GM18526 (cell line): ENCODE results near the gene FLII.
A peak's percentile ranks its signal among the peaks of the same experiment; 100 is the strongest.

Source experiments
- POLR2A ChIP-seq: IDR thresholded peaks from 3 replicates; pipeline ENCODE4 v1.6.1; 2011; ENCODE audit not compliant: insufficient read length; ENCODE audit errors: extremely low read depth

The FLII gene

GRCh38 chr17:18258356-18259038 lies at the start of gene FLII:
Gene FLII, minus strand, starts transcription at chr17:18258738. Its CDS starts 48 bp downstream, at chr17:18258690.
- TF ChIP-seq POLR2A: peak; percentile 41

GRCh38 chr17:18300725-18301480 lies 42.4 kb upstream of the FLII start:
- no peak for TF ChIP-seq POLR2A

GRCh38 chr17:18291718-18292540 lies 33.4 kb upstream of the FLII start:
- no peak for TF ChIP-seq POLR2A

- no peak for TF ChIP-seq POLR2A
Measured at GRCh38 chr17:18285296-18285695, 26.8 kb upstream of the FLII start.

GRCh38 chr17:18281788-18282187 lies 23.2 kb upstream of the FLII start:
- no peak for TF ChIP-seq POLR2A

GRCh38 chr17:18280766-18281371 lies 22.3 kb upstream of the FLII start:
- no peak for TF ChIP-seq POLR2A

GRCh38 chr17:18280249-18280648 lies 21.7 kb upstream of the FLII start:
- no peak for TF ChIP-seq POLR2A

- TF ChIP-seq POLR2A: no peak
Measured at GRCh38 chr17:18278867-18279266, 20.3 kb upstream of the FLII start.

GRCh38 chr17:18277076-18277475 lies 18.5 kb upstream of the FLII start:
- TF ChIP-seq POLR2A: no peak

- TF ChIP-seq POLR2A: no peak
Measured at GRCh38 chr17:18270046-18270931, 11.8 kb upstream of the FLII start.

- TF ChIP-seq POLR2A: no peak
Measured at GRCh38 chr17:18267927-18268711, 9.6 kb upstream of the FLII start.

GRCh38 chr17:18267366-18267765 lies 8.8 kb upstream of the FLII start:
- TF ChIP-seq POLR2A: no peak

GRCh38 chr17:18263885-18264682 lies 5.5 kb upstream of the FLII start:
- TF ChIP-seq POLR2A: no peak
